ENCODE data around the gene ERCC1.
A peak's percentile ranks its signal among the peaks of the same experiment; 100 is the strongest.

The ERCC1 gene

DNA sequence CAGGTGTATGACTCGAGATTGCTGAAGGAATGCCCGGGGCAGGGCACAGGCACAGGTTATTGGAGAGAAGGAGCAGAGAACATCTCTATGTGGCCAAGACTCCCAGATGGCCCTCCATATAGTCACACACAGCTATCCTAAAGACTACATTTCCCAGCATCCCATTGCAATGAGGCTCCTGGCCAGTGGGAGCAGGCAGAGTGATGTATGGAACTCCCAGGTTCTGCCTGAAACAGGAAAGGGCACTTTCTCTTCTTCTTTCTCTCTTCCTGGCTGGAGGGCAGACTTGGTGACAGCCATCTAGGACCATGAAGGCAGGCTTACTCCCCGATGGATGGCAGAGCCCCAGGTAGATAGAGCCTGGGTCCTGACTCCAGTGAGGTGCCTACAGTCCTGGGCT, 32.4 kb downstream of the ERCC1 start:
- in situ Hi-C loops (cut with HindIII; ENCODE audit: low sequenced_read_pairs): no loop called here
- TF ChIP-seq, protein P1, sequence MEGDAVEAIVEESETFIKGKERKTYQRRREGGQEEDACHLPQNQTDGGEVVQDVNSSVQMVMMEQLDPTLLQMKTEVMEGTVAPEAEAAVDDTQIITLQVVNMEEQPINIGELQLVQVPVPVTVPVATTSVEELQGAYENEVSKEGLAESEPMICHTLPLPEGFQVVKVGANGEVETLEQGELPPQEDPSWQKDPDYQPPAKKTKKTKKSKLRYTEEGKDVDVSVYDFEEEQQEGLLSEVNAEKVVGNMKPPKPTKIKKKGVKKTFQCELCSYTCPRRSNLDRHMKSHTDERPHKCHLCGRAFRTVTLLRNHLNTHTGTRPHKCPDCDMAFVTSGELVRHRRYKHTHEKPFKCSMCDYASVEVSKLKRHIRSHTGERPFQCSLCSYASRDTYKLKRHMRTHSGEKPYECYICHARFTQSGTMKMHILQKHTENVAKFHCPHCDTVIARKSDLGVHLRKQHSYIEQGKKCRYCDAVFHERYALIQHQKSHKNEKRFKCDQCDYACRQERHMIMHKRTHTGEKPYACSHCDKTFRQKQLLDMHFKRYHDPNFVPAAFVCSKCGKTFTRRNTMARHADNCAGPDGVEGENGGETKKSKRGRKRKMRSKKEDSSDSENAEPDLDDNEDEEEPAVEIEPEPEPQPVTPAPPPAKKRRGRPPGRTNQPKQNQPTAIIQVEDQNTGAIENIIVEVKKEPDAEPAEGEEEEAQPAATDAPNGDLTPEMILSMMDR (IDR thresholded peaks at IDR 0.05; ENCODE audit: low read depth, low read length, missing control alignments): no peak
- DNase-seq (ENCODE audit: low read depth): no peak

GRCh38 chr19:45385392-45386221, 38.1 kb downstream of the ERCC1 start:
- no peak for DNase-seq (ENCODE audit: low read depth)
- TF ChIP-seq, protein P1 (IDR thresholded peaks at IDR 0.05; ENCODE audit: low read depth, low read length, missing control alignments): no peak
- peak overlapping the region; percentile 10 for H3K4me3 ChIP-seq (ENCODE audit: low read depth, low read length)
- in situ Hi-C loops (cut with HindIII; ENCODE audit: low sequenced_read_pairs): no loop called here

More for the DNA sequence above, 32.4 kb downstream of the ERCC1 start:
- no peak overlapping the region for H3K4me3 ChIP-seq (ENCODE audit: low read depth, low read length)

DNA sequence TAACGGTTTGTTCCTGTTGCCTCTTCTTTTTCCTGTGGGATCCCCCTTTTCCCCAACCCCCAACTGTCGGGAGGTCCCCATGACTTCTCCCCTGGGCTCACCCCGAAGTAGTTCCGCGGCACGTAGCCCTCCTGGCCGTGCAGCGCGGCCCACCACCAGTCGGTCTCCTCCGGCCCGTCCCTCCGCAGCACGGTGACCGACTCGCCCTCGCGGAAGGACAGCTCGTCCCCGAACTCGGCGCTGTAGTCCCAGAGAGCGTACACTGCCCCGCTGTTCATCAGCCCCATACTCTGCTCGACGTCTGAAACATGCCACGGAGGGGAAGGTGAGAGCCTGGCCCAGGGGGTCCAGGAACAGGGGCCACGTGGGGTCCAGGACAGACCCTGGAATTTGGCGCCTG, 41.3 kb downstream of the ERCC1 start:
- DNase-seq (ENCODE audit: low read depth): no peak
- H3K4me3 ChIP-seq (ENCODE audit: low read depth, low read length): no peak overlapping the region
- in situ Hi-C loops (cut with HindIII; ENCODE audit: low sequenced_read_pairs): no loop called here
- TF ChIP-seq, protein P1 (IDR thresholded peaks at IDR 0.05; ENCODE audit: low read depth, low read length, missing control alignments): no peak

DNA sequence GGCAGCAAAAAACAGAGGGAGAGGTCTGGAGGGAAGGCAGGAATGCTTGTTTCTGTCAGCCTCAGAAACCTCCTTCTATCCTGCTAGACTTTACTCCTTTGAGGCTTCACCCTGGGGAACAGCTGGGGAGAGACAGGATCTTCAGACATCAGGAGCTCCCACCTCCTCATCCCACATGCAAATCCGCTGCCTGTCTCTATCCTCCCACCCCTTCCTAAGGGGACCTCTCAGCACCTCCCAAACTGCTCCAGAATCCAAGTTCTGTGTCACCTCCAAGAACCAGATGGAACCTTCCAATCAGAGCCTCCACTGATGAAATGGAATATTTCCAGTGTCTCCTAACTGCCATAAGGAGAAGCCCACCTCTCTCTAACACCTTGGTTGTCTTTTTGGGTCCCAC, 43.6 kb downstream of the ERCC1 start:
- no peak overlapping the region for H3K4me3 ChIP-seq (ENCODE audit: low read depth, low read length)
- DNase-seq (ENCODE audit: low read depth): no peak
- in situ Hi-C loops (cut with HindIII; ENCODE audit: low sequenced_read_pairs): no loop called here
- TF ChIP-seq, protein P1 (IDR thresholded peaks at IDR 0.05; ENCODE audit: low read depth, low read length, missing control alignments): no peak

DNA sequence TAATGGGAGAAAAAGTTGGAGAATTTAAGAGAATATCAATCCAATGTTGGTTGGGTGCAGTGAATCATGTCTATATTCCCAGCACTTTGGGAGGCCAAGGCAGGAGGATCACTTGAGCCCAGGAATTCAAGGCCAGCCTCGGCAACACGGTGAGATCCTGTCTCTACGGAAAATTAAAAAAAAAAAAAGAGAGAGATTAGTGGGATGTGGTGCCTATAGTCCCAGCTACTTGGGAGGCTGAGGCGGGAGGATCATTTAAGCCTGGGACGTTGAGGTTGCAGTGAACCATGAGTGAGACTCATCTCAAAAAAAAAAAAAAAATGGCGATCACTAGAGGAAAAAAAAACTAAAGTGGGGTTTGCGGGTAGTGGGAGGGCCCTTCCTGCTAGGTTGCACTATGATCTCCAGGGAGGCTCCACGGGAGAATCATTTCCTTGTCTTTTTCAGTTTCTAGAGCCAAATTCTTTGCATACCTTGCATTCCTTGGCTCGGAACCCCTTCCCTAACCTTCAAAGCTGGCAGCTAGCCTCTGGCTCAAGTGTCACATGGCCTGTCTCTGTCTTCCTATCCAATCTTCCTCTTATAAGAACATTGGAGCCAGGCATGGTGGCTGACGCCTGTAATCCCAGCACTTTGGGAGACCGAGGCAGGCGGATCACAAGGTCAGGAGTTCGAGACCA, 47.5 kb downstream of the ERCC1 start:
- TF ChIP-seq, protein P1 (IDR thresholded peaks at IDR 0.05; ENCODE audit: low read depth, low read length, missing control alignments): no peak
- peak; percentile 96 for DNase-seq (ENCODE audit: low read depth)
- in situ Hi-C loops (cut with HindIII; ENCODE audit: low sequenced_read_pairs): no loop called here
- H3K4me3 ChIP-seq (ENCODE audit: low read depth, low read length): no peak overlapping the region

DNA sequence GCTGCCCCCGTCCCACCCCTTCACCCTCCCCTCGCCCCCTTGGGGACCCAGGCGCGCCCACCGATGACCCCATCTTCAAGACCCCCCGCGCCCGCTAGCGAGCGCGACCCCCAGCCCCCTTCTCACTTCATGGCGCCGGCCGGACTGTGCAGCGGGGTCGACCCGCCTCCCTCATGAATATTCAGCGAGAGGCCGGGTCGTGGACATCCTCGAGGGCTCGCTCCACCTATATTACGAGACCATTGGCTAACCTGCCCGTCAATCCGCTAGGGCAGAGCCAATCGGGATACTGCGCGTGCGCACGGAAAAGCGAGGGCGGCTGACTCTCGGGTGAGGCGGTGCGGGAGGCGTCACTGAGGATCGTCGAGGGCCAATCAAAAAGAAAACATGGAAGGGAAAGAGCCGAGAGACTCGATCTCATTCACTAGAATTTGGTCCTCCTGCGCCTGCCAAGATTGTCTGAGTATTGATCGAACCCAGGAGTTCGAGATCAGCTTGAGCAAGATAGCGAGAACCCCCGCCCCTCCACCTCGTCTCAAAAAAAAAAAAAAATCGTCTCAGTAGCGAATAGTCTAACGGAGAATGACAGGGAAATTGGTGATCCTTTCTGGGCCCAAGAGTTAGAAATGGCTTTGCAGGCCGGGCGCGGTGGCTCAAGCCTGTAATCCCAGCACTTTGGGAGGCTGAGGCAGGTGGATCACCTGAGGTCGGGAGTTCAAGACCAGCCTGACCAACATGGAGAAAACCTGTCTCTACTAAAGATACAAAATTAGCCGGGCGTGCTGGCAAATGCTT, 53.1 kb downstream of the ERCC1 start, which contains the start of gene ERCC2:
Gene ERCC2, minus strand, starts transcription at position 164 of the 795 bp plus-strand sequence. Its CDS starts 33 bp downstream, at position 131.
- in situ Hi-C loops (cut with HindIII; ENCODE audit: low sequenced_read_pairs): no loop called here
- TF ChIP-seq, protein P1 (IDR thresholded peaks at IDR 0.05; ENCODE audit: low read depth, low read length, missing control alignments): no peak
- DNase-seq (ENCODE audit: low read depth): peak; percentile 98
- peak within 1 kb of the TSS; percentile 78 for H3K4me3 ChIP-seq (ENCODE audit: low read depth, low read length)
